Cardiac ventricle fibroblast (primary cell): ENCODE measurements around the gene TRPV6. TPM values are rescaled to one million over a fixed set of nuclear protein-coding genes. Genes with fewer than 3 reads are reported as not detected.

Experiments
- total RNA-seq: library from RNA; depleted of rRNA; stranded (reverse); fragments of >200 nt; gene quantifications from 2 replicates; pipeline ENCODE4 v1.2.3, GENCODE V29; 2015

The TRPV6 gene
- total RNA-seq, result not detected in 2 replicates

GRCh38 chr7:142885311-142886230, at the start of gene TRPV6:
Gene TRPV6 (minus strand): TSS chr7:142885745.

GRCh38 chr7:142933624-142934023, 48.1 kb upstream of the TRPV6 start, which contains the start of gene TRPV5:
Gene TRPV5 (minus strand): TSS chr7:142933746. CDS start chr7:142933459, 287 bp downstream.

GRCh38 chr7:142854372-142855113, 31.0 kb downstream of the TRPV6 start, which contains the start of gene EPHB6:
Gene EPHB6 (plus strand): TSS chr7:142855076. CDS start chr7:142863228, 8,152 bp downstream.

Other genes starting within 250 kb of the TRPV6 start
- not detected in 2 replicates for gene PRSS1, start 136.3 kb downstream of the TRPV6 start, total RNA-seq
- gene PRSS2, start 114.8 kb downstream of the TRPV6 start, total RNA-seq, result 1.00 TPM in 1 of 2 replicates, not detected in the other
- gene EPHB6, start 30.7 kb downstream of the TRPV6 start, total RNA-seq, result 42.4 and 74.3 TPM in 2 replicates
- gene TRPV5, start 48.0 kb upstream of the TRPV6 start, total RNA-seq, result not detected in 2 replicates
- not detected in 2 replicates for gene LLCFC1, start 53.7 kb upstream of the TRPV6 start, total RNA-seq
- gene KEL, start 76.6 kb upstream of the TRPV6 start, total RNA-seq, result 0.05 TPM in 1 of 2 replicates, not detected in the other
- gene OR9A2, start 141.4 kb upstream of the TRPV6 start, total RNA-seq, result not detected in 2 replicates
- gene OR6V1, start 166.6 kb upstream of the TRPV6 start, total RNA-seq, result not detected in 2 replicates
- gene PIP, start 246.3 kb upstream of the TRPV6 start, total RNA-seq, result not detected in 2 replicates